GM18505 (cell line): ENCODE results near the gene TENM4.

ENCODE experiments used
- ATAC-seq: cut with Tn5 transposase; IDR thresholded peaks from one replicate; pipeline ENCODE4 v1.9.1; 2021; ENCODE audit not compliant: unreplicated experiment
- POLR2A ChIP-seq: IDR thresholded peaks from 4 replicates; pipeline ENCODE4 v1.6.1; 2011; ENCODE audit warnings: borderline replicate concordance; ENCODE audit not compliant: insufficient read depth, insufficient read length; ENCODE audit errors: extremely low read depth

Gene TENM4

DNA sequence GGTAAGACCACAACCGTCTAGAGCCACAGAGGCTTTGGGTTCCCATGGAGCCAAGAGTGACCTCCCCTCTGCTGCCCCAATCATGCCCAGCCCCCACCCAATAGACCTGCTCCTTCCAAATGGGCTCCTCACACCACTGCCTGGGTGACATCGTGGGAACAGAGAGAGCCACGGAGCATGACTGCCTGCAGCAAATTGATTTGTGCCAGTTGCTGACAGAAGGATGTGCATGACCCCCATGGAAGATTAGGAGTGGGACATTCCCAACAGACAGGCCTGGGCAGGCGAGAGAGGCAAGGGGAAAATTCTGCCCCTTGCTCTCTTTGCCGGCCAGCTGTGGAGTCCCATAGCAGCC is 88.5 kb downstream of the TENM4 start:
- no peak for ATAC-seq
- TF ChIP-seq POLR2A: no peak

DNA sequence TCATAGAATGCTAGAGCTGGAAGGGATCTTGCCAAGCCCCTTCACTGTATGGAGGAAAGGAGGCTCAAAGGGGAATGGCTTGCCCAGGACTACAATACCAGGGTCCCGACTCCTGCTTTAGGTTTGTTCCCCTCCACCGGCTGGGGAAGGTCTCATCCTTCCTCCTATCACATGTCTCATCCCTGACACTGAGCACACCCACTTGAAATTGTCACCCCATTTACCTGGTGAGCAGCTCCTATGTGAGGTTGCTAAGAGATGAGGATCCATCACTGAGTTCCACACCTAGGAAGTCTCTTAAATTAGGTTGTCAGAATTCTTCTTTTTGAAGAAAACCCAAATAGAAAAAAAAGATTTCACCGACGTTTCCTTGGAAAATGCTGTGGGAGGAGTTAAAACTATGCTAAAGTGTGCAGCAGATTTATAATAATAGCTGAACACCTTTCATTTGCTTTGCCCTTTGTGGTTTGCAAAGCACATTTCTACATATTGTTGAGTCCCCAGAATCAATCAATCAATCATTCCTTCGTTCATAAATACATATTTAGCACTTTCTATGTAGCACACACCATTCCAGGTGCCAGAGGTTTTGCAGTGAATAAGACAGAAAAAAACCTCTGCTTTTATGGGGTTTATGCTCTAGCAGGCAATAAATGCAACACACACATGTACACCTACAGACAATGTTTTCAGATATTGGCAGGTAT is 91.7 kb downstream of the TENM4 start:
- ATAC-seq: no peak
- TF ChIP-seq POLR2A: no peak

DNA sequence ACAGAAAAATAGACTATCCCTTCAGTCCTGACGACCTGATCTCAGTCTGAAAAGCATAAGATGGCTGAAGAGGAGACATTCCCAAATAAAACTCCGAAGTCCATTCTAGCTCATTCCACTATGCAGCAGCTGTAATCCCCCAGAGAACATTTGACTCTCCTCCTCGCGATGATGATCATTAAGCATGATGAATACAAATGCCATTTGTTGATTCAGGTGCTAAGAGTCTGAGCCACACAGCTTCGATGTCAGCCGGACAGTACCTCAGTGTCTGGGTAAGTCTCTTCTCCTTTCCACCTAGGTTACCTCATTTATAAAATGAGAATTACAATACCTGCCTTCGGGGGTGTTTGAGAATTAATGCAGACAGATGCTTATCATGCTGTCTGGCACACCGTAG is 94.8 kb downstream of the TENM4 start:
- no peak for TF ChIP-seq POLR2A
- ATAC-seq: no peak

DNA sequence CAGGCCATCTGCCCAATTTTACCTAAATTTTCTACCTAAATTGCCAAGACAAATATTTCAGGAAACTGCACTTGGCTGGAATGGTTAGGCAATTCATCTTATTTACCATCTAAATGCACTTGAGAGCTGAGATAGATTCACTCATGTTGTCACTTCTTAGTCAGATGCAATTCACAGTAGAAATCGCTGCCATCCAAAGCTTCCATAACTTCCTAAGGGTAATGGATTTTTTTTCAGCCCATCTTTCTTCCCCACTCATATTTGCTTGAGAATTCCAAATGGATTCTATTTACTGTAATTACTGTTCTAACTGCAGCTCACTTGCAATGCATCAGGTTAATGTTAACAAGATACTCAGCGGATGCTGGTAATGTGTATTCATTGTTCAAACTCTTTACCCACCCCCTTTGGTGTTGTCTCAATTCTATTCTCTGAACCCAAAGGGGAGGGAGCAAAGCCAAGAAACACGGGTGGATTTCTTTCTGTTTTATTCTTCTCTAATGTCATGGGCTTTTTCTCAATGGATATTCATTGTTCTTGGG is 96.0 kb downstream of the TENM4 start:
- ATAC-seq: no peak
- no peak for TF ChIP-seq POLR2A

DNA sequence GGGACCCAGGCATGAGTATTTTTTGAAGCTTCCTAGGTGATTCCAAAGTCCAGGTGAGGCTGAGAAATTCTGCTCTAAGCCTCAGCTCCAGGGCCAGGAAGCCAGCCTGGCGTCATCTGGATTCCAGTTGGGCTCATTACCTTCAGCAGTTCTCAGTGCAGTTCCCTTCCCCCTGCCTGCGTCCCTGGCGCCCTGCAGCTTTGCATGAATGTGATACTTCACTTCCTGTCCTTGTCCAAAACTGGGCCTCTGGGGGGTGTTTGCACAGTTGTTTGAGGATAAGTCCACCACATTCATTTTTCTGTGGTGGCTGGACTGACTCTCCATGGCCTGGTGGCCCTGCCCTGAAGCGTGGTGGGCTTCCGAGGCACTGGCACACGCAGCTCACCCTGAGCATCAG is 98.1 kb downstream of the TENM4 start:
- ATAC-seq: no peak
- no peak for TF ChIP-seq POLR2A

DNA sequence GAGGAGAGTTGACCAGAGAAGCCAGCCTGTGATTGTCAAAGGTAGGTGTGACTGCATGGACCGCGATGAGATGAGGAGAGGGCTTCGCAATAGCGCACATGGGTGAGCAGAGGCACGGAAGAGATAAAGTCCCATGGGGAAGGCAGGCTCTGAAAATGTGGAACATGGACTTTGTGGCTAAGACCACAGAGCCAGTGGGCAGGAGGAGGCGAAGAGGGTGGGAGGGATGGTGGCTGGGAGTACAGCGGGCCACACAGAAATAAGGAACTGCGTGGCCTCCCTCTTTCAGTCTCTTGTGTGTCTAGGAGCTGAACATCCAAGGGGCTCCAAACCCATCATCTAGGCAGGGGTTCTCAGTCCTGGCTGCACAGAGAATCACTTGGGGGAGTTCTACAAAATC is 98.6 kb downstream of the TENM4 start:
- no peak for TF ChIP-seq POLR2A
- ATAC-seq: no peak

DNA sequence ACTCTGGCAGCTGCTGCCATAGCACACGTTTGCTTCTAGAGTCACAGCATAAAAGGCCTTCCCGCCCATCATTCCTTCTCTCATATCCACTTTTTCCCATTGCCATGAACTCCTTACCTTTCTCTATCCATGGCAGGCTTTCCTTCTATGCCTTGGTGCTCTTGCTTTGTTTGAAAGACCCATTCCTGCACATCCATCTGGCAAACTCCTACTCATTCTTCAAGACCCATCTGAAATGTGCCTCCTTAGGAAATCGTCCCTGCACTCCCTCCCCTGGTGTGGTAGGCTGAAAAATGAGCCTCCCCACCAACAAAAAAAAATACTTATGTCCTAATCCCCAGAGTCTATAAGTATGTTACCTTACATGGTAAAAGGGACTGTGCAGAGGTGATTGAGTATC is 100.3 kb downstream of the TENM4 start:
- ATAC-seq: no peak
- TF ChIP-seq POLR2A: no peak

DNA sequence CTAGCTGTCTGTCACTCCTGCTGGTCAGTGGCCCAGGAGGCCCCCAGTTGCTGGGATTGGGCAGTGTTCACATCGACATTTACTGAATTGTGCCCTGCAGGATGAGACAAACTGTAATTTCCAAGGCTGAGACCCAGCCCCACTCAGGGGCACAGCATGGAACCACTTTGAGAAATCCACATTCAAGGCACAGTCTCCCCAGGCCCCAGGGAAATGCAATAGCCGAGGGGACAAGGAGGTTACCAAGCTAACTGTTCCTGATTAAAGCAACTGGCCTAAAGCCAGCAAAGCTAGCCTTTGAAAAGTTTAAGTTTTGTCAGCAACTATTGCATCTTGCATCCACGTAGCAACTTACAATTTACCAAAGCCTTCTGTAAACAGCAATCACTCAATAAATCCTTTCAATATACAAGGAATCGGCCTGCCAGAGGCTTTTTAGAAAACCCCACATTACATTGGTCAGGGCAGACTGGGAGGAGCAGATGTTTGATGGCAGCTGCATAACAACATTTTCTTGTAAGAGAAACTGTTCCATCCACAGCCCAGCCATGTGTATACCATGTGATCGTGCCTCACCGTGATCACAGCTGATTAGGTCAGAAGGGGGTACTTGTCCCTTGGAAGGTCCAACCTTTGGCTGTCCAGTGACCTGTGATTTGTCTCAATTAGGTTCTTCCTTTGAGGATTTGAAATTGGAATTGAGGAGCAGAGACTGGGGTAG is 103.9 kb downstream of the TENM4 start:
- no peak for TF ChIP-seq POLR2A
- ATAC-seq: no peak

DNA sequence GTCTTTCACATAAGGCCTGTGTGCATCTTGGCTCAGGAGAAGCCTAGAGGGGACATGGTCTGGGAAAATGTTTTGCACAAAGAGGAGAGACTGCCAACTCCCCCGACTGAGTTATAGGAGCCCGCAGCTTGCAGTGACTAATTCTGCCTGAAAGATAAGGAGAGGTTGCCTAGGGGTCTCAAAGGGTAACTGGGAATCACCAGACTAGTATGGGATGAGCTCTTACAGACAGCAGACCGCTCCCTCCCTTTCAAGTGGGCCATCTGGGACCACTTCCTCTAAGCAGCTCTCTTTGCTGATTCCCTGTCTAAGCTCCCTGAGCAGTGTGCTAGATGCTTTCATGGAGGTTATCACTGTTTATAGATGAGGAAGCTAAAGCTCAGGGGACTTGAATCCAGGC is 105.1 kb downstream of the TENM4 start:
- ATAC-seq: no peak
- TF ChIP-seq POLR2A: no peak

DNA sequence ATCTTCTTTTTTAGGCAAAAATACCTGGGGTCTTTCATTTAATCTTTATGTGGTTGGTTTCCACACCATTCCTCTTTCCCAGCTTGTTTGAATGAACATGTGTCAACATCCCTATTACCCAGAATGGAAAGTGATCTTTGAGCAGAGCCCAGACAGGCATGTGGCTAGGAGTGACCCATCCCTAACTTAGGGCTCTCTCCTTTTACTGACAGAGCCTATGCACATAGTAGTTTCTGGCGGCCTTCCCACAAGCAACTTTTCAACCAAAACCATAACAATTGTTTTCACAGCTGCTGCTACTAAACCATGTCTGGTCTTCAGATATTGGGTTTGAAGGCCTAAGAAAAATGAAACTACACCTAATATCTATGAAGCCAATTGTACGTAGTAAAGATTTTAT is 107.5 kb downstream of the TENM4 start:
- no peak for ATAC-seq
- TF ChIP-seq POLR2A: no peak

DNA sequence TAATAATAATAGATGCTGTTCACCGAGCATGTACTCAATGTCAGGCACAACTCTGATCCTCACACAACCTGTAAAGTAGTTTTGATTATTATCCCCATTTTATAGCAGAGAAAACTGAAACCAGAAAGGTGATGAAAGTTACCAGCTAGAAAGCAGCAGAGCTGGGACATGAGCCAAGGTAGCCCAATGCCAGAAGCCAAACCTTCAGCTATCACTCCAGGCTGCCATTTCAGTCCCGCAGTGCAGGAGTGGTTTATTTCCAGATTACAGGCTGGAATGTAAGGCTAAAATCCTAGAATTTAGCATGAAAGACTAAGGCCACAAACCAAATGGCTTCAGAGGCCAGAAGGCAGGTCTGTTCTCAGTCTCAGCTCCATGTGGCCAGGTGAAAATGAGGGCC is 108.8 kb downstream of the TENM4 start:
- TF ChIP-seq POLR2A: no peak
- ATAC-seq: no peak

DNA sequence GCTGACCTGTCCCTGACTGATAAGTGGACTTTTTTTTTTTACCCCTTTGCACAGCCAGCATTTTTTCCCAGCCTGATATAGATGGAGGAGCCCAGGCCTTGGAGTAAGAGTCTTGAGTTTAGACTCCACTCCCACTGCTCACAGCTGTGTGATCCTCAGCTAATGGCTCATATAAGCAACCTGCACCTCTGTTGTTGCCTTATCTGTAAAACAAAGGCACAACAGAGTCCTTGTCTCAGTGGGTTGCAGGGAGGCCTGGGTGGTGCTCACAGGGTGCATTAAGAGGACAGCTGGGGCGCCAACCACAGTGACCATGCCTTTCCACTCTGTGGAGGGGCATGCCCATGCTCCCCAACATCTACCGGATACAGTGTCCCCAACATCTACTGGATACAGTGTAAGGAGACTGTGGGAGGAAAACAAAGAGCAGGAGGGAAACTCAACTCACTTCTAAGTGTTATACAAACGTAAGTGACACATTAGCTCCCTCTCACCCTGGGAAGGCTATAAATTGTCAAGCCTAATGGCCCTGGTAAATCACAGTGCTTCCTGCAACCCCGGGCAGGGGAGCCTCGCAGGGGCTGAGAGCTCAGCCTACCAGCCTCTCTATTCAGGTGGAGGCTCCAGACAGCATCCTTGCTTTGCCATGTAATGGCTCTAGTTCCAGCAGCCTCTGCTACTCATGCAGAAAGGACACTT is 109.5 kb downstream of the TENM4 start:
- no peak for ATAC-seq
- no peak for TF ChIP-seq POLR2A

DNA sequence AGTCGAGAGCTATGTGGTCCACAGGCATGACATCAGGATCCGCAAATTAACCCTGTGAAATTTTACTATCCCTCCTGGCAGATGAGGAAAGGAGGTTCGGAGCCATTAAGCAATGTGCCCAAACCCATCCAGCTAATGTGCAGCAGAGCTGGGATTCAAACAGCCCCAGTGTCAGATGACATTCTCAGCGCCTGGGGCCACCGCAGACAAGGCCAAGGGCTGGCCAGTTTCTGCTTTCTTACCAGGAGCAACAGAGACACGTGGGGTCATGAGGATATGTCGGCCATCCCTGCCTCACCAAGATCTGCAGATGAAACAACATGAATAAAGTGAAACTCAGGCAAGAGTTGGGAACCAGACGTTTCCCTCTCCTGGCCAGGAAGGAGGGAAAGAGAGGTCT is 110.2 kb downstream of the TENM4 start:
- TF ChIP-seq POLR2A: no peak
- no peak for ATAC-seq

DNA sequence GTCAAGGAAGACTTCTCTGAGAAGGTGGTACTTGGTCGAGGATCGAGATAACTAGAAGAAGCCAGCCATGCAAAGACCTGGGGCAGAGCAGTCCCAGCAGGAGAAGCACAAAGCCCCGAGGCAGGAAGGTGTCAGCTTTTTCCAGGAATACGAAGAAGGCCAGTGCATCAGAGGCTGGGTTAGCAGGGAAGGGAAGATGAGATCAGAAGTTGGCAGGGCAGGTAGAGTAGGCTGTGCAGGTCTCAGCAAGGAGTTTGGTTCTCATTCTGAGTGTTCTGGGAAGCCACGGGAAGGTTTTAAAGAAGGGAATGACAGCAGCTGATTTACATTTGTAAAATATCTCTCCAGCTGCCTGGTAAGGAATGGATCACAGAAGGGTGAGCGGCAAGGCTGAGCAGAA is 111.3 kb downstream of the TENM4 start:
- no peak for TF ChIP-seq POLR2A
- ATAC-seq: no peak
